Hypothalamus (tissue), 51 donors: ENCODE measurements around the gene WHRN.

Source experiments
- DNase-seq, 51 donors: peaks; one replicate each; lab custom pipeline; 2025; lab: John Stamatoyannopoulos, UW

Gene WHRN

DNA sequence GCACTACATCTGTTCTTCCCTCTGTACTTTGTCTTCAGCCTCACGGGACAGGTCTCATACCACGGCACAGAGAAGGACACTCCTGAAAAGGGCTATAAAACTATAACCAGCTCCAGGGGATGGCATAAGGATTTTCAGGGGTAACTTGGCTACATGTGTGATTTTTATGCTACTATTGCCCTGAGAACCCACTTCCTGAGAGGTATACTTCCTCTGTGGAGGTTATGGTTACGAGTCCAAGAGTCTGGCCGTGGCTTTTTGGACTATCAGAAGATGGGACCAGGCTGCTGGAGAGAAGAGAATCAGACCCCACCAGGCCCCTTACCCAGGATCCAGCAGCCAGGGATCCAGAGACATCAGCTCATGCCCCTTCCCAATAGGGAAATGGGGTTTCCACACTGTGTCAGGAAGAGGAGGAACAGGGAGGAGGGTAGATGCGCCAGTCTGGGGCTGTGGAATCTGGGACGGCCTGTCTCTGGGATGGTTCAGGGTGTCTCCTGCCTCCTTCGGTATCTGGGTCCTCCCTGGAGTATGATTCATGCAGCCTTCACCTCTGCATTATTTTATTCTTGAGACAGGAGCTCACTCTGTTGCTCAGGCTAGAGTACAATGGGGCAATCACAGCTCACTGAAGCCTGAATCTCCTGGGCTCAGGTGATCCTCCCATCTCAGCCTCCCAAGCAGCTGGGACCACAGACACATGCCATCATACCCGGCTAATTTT lies 29.7 kb downstream of the WHRN start:
- DNase-seq, result no peak

DNA sequence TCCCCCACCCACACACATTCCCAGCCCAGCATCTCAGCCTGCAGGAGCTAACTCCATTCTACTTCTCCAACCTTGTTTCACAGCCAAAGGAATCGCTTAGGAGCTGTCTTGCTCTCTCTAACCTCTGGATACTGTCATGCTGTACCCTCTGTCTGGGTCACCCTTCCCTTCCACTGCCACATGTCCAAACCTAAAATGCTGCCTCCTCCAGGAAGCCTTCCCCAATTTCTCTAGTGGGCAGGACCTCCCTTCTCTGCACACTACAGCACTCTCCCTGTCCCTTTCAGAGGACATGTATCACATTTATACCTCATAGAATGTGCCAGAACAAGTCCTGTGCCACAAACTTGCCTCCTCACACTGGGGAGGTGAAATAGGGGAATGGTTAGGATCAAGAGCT lies 30.8 kb downstream of the WHRN start:
- DNase-seq, result no peak

DNA sequence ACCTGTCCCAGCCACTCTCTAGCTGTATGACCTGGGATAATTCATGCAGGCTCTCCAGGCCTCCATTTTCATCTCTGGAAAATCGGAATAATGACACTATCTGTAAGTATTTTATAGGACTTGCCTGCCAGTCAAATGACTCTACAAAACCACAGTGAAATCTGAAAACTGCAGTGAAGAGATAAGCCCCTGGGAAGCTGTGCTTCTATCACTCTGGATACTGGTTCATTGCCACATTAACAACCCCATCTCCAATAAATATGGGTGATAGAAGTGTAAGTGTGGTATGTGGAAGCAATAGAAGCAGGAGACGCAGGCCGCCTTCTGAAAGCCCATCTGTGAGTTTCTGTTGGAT lies 31.8 kb downstream of the WHRN start:
- DNase-seq, result no peak

DNA sequence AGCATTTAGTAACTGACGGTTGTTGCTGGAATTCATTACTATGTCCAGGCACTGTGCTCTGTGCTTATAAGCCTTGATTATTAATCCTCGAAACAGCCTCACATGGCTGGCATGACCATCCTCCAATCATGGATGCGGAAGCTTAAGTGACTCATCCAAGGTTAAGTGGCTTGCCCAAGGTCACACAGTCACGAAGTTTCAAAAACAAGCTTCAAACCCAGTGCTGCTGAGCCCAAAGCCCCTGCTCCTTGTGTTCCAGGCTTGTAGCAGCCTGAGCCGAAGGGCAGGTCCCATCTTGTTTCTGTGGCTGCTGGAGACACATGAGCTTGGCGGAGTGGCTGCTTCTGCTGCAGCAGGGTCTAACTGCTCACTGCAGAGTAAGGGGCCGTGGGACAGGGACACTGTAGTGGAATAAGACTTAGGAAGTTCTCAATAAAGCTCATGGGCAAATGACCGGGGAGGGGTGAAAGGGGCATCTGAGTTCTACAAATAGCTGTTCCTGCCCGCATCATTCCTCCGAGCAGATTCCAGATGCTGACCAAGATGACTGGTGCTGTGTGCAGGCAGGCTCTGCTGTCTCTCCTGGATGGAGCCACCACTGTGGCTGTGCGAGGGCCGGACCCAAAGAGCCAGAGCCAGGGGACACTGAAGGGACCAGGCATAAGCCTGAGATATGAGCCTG lies 32.4 kb downstream of the WHRN start:
- no peak for DNase-seq

DNA sequence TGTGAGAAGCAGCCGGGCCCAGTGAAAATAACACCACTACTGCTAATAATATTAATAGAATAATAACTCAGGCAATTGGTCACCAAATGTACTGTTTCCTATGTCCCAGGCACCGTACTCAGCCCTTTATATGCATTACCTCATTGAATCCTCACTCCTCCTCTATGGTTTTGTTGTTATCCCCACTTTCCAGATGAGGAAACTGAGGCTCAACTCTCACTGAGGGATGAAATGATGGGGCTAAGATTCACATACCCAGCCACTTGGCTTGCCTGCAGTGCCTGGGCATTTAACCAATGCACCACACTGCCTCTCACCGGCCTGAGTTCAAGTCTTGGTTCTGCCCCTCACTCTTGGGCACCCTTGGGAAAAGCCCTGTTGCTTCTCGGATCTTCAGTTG lies 34.1 kb downstream of the WHRN start:
- no peak for DNase-seq

DNA sequence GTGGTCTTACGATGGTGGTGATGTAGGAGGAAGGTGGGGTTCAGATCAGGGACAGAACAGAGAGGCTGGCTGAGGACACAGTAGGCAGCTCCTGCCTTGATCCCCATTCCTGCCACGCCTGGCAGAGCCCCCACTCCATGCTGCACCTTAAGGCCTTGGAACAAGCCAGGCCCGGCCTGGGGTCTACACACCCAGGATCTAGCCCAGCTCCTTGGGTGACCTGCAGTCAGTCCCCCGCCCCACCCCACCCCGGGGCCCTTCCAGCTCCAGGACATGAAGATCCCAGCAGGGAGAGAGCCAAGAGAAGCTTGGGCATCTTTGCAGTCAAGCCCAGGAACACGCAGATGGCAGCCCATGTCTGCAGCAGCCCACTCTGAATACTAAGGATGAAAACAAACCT lies 34.7 kb downstream of the WHRN start:
- DNase-seq, result no peak

DNA sequence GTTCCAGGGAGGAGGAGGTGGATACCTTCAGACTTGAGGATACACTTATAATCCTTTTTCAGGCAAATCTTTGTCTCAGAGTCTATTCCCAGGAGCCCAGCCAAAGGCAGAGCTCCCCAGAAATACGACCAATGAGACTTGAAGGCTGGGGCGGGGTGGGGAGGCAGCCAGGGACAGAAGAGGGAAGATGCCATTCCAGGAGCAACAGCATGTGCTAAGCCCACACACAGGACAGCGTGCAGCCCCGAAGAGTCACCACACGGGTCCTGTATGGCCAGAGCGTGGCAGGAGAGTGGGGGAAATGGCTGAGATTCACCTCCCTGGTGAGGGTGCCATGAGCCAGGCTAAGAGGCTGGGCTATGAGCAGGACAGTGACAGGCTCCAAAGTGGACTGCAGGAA lies 35.2 kb downstream of the WHRN start:
- DNase-seq, result no peak

DNA sequence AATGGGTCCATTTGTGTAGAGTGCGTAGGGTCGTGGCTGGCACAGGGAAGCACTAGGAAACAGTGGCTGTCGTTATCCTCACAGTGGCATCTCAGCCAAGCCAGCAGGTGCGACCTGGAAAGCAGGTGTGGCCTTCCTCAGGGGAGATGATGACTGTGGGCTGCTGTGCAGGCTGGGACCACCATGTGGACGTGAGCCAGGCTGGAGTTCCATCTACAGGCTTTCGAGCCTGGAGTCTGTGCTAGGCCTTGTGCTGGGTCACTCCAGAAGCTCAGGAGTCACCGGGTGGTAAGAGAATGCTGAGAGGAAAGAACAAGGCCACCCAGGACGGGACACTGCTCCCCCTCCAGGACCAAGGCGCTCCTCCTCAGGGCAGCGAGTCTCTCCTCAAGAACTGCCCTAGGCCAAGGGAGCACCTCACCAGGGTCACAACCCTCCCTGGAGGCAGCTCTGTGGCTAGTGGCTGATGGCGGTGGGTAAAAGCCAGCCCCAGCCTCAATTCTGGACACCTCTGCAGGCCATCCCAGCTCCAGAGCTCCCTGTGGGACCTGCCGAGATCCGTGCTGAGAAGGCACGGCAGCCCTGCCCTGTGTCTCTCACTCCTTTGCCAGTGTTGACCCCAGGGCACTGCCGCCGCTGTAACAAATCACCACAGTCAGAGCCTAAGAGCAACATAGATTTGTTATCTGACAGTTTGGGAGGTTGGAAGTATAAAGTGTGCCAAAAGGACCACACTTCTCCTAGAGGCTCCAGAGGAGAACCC lies 36.0 kb downstream of the WHRN start:
- no peak for DNase-seq

DNA sequence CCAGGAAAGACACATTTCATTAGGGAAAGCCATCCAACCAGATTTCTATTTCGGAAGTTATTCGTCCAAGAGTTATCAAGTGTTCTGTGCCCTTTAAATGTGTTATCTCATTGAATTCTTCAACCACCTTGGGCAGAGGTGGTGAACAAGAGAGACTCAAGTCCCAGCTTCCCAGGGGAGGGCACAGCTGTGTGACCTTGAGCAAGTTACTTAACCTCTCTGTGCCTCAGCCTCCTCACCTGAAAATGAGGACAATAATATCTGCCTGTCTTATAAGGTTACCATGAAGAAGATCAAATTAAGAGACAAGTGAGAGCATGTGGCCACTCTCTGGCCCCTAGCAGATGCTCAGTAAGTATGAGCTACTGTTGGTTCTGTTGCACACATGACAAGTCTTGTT lies 37.4 kb downstream of the WHRN start:
- no peak for DNase-seq

DNA sequence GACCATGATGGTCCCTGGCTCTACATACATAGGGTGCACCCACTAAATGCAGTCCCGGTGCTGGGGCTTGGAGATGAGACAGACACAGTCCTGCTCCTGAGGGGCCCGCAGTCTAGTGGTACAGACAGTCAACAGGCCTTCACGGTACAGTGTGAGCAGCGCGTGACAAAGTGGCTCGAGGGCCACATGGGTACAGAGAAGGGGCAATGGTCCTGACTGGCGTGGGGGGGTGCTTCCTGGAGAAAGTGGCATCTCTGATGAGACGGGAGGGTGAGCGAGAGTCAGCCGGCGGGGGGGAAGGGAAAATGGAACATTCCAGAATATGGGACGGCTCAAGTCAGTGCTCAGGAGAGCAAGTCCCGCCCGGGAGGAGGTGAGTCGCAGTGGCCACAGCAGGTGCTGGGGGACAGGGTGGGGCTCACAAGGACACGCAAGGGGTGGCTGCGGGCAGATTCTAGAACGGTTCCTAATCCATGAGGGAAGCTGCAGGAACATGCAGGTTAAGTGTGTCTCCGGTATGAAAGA lies 38.0 kb downstream of the WHRN start:
- DNase-seq, result no peak

DNA sequence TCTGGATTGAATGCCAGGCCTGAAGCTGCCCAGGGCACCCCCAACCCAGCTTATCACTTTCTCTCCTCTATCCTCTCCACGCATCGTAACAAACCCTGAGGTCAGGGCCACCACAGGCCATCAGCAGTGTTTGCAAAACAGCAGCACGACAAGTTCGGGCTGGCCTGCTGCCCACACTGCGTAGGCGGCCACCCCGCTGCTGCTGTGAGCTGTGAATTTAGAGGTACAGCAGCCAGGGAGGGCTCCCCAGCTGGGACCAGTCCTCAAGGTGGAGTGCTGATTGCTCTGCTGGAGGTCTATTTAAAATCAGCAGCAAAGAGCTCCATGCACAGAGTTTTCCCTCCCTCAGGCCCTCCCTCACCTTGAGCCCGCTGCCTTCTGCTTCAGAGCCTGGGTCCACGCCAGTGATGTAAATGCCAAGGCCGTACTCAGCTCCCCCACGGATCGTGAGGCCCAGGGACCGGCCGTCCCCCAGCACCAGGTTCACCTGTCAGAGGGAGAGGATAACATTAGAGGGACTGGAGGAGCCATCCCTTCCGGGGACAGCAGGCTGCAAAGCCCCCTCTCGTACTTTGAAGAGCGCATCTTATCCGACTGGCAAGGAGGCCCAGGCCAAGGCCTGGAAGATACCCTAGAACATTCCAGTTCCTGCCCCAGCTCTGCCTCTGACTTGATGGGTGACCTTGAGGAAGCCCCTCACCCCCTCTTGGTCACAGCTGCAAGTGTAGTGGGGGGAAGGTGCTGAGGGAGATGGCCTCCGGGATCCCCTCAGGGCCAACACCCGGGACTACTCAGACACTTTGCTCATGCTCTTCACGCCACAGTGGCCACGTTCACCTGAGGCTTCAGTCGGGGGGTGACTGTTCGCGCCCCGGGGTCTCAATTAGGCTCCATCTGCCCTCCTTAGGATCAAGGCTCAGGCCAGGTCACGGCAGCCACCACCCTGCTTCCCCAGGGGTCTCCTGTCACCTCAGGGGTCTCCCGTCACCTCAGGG lies 39.1 kb downstream of the WHRN start:
- DNase-seq, result no peak

DNA sequence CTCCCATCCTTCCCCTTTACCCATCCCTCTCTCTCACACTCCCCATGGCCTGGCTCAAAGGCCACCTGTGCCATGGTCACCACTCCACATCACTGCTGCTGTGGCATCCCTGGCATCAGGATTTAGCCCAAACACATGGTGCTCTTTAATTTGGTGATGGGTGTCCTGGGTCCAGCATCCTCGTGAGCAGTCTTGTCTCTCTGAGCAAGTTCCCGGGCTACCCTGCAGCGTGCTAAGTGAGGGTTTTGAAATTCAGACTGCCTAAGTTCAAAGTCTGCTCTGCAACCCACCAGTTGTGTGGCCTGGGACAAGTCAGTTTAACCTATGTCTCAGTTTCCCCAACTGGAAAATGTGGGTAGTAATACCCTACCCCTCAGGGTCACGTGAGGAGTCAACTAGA lies 39.9 kb downstream of the WHRN start:
- no peak for DNase-seq

DNA sequence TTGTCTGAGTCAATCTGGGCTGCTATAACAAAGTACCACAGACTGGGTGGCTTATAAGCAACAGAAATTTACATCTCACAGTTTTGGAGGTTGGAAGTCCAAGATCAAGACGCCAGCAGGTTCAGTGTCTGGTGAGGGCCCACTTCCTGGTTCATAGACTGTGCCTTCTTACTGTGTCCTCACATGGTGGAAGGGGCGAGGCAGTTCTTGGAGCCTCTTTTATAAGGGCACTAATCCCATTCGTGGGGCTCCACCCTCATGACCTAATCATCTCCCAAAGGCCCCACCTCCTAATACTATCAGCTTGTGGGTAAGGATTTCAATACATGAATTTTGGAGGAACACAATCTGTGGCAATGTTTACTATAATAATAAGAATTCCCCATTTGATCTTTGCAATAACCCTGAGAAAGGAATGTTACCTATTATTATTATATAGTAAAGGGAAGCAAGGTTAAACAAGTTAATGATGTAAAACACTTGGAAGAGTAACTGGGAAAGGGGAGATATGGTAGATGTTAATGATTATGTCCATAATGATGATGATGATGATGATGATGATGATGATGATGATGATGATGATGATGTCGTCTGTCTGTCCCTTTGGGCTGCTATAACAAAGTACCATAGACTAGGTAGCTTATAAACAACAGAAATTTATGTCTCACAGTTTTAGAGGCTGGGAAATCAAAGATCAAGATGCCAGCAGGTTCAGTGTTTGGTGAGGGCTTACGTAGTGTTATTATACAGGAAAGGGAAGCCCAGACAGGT lies 40.8 kb downstream of the WHRN start:
- no peak for DNase-seq

DNA sequence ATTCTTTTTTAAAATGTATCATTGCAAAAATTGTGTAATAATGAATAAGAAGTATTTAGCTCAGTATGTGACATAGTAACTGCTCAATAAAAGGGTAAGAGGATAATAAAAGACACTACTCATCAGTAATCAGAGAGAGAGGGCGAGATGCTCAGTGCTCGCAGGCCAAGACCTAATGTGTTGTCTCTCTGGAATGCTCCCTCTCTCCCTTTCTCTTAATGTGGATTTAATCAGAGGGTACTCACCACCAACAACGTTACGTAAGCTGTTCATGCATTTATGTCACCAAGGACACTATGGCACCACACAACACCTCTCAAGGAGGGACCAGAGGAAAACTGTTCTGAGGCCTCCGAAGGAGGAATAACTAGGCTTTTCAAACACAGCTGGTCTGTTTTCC lies 42.5 kb downstream of the WHRN start:
- DNase-seq, result no peak

DNA sequence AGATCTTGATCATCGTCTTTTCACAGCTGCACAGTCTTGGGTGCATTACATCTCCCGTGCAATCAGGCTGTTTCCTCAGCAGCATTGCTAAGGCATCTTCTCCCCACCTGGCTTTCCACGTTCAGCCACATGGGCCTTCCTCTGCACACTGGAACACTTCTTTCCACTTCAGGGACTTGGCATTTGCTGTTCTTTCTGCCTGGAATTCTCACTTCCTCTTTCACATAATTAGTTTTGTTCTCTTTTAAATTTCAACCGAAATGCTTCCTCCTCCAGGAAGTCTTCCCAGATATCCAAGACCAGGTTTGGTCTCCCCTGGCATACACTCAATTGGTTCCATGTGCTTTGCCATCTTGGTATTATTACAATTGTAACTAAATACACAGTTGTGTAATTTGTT lies 43.8 kb downstream of the WHRN start:
- no peak for DNase-seq

DNA sequence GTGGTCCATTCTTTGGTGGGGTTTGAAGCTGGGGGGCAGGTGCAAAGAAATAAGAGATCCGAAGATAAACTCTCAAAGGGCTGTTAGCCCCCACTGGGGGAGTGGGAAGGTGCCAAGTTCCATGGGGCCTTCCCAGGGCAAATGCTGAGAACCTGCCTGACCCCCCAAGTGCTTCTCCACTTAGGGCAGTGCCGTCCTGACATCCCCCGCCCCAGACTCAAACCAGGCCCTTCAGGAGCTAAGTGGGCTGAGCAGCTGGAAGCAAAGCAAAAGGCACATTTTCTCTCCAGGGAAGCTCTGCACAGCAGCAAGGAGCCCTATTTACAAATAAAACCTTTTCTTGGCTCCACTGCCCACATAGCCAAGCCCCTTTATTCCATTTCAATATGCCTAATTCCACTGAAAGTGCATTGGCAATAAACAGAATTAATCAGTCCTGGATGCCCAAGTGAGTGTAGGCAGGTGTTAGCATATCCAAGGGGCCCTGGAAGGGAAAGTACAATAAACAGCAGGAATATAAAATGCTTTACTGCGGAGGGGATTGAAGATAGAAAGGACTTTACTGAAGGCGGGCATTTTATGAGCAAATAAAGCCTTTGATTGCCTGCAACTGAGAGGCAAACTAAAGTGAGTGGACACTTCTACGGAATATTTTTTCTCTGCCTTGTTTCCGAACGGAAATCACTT lies 44.6 kb downstream of the WHRN start:
- no peak for DNase-seq

DNA sequence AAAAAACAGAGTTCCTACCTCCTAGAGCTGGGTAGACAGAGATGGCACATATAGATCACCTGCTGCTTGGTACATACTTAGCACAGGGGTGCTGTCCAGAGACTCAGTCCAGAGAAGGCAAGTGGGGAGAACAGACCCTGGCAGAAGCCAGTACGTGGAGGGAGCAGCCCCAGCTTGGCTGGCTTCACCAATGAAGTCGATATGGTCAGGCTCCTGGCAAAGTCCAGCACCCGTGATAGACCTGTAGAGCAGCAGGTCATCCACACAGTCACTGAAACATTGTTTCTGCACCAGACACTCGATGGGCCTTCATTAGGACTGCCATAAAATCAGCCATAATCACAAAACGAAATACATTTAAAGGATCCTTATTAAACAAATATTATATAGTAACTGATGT lies 45.8 kb downstream of the WHRN start:
- DNase-seq, result no peak

DNA sequence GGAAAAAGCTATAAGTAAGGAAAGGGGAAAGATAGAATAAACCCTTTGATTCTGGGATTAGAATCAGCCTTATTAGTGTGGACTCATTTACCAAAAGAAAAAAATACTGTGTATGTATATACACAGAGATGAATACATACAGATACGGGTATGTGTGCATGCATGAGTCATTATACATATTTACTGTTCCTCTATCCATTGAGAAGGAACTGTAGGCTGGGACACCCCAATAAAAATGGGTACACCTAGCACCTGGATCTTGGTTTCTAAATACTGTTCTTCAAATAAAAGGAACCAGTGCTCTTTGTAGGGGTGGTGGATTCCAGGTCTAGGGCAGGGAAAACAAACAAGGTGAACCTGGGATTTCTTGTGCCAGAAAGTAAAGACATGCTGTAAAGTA lies 48.3 kb downstream of the WHRN start:
- no peak for DNase-seq

DNA sequence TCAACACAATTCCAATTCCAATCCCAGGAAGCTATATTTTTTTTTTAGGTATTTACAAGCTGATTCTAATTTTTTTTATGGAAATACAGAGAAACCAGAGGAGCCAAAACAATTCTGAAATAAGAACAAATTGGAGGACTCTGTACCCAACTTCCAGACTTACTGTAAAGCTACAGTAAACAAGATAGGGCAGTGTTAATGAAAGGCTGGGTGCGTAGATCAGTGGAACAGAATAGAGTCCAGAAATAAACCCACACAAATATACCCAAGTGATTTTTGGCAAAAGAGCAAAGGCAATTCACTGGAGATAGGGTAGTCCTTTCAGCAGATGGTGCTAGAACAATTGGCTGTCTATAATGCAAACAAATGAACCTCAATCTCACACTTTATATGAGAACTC lies 50.6 kb downstream of the WHRN start:
- DNase-seq, result no peak
